PC-9 (cell line): ENCODE data around the gene ARHGEF26. TPM values are rescaled to one million over a fixed set of nuclear protein-coding genes. Genes with fewer than 3 reads are reported as not detected.

Experiments used
- BruUV-seq: library from RNA; stranded (reverse); fragments of 400-500 nt; replicated peaks from 2 replicates; lab custom pipeline; 2021; lab: Mats Ljungman, UMichigan
- CTCF ChIA-PET: fragments of 300-600 bp; sonication (Branson Sonifier 250); formaldehyde crosslinking; loops from one replicate; lab custom pipeline; 2022; ENCODE audit warnings: antibody characterized with exemption; lab: Charles Lee
- POLR2A ChIA-PET: fragments of 300-600 bp; sonication (Branson Sonifier 250); formaldehyde crosslinking; loops from one replicate; lab custom pipeline; 2022; ENCODE audit warnings: antibody characterized with exemption; ENCODE audit not compliant: unreplicated experiment; lab: Charles Lee
- DNase-seq, 2 experiments: peaks; one replicate each; pipeline versions ENCODE4 v3.0.0 to v3.0.0-alpha.2; 2015 to 2022; ENCODE audit warnings: mixed read lengths in 1 of 2
- H2AFZ ChIP-seq: fragments of 200-600 bp; sonication (generic); 2 replicates; pipeline ENCODE4 v1.8.1; 2017; ENCODE audit warnings: antibody characterized with exemption
- H3F3A ChIP-seq: fragments of 200-600 bp; sonication (generic); 2 replicates; pipeline ENCODE4 v1.8.1; 2017; ENCODE audit warnings: antibody characterized with exemption, mild to moderate bottlenecking, low read depth; ENCODE audit not compliant: insufficient read depth
- H3K27ac ChIP-seq: fragments of 200-600 bp; sonication (generic); 2 replicates; pipeline ENCODE4 v1.6.1; 2016; ENCODE audit warnings: mixed run types
- H3K27me3 ChIP-seq: fragments of 200-600 bp; sonication (generic); 2 replicates; pipeline ENCODE4 v1.6.1; 2016; ENCODE audit warnings: low read depth, mixed run types; ENCODE audit not compliant: insufficient read depth
- H3K36me3 ChIP-seq: fragments of 200-600 bp; sonication (generic); 2 replicates; pipeline ENCODE4 v1.6.1; 2016; ENCODE audit warnings: low read depth, mixed run types
- H3K4me1 ChIP-seq: fragments of 200-600 bp; sonication (generic); replicated peaks from 2 replicates; pipeline ENCODE4 v1.6.1; 2016; ENCODE audit warnings: mixed run types; ENCODE audit not compliant: insufficient read depth
- H3K4me2 ChIP-seq: fragments of 200-600 bp; sonication (generic); 2 replicates; pipeline ENCODE4 v1.6.1; 2017; ENCODE audit warnings: mixed run types
- H3K4me3 ChIP-seq: fragments of 200-600 bp; sonication (generic); 2 replicates; pipeline ENCODE4 v1.6.1; 2016; ENCODE audit warnings: mixed run types
- H3K79me2 ChIP-seq: fragments of 200-600 bp; sonication (generic); 2 replicates; pipeline ENCODE4 v1.6.1; 2017; ENCODE audit warnings: low read depth, mixed run types
- H3K9me2 ChIP-seq: fragments of 200-600 bp; sonication (generic); 2 replicates; pipeline ENCODE4 v1.8.1; 2017; ENCODE audit warnings: mild to moderate bottlenecking; ENCODE audit not compliant: insufficient read depth
- H3K9me3 ChIP-seq: fragments of 200-600 bp; sonication (generic); 2 replicates; pipeline ENCODE4 v1.8.1; 2016; ENCODE audit warnings: low read depth; ENCODE audit not compliant: insufficient read depth
- H4K20me1 ChIP-seq: fragments of 200-600 bp; sonication (generic); 2 replicates; pipeline ENCODE4 v1.8.1; 2017; ENCODE audit not compliant: insufficient read depth
- CTCF ChIP-seq: fragments of 200-600 bp; sonication (generic); conservative IDR thresholded peaks from 2 replicates; pipeline ENCODE4 v1.6.1; 2017; ENCODE audit warnings: mixed run types, antibody characterized with exemption, mild to moderate bottlenecking, moderate library complexity
- EZH2 ChIP-seq: fragments of 200-600 bp; sonication (generic); IDR thresholded peaks from 2 replicates; pipeline ENCODE4 v1.8.0; 2017; ENCODE audit warnings: antibody characterized with exemption, low read depth
- intact Hi-C: fragments of 100-400 bp; cut with micrococcal nuclease; formaldehyde crosslinking; loops from one replicate; pipeline ENCODE4 v1.10.0; 2022; ENCODE audit not compliant: unreplicated experiment
- total RNA-seq: library from RNA; stranded (reverse); gene quantifications from 2 replicates; pipeline ENCODE4 v1.2.3, GENCODE V29; 2021

ARHGEF26 gene
- total RNA-seq, 1 experiment from 2014 or later: 7.9 TPM

- TF ChIP-seq CTCF (no peak), EZH2 (no peak)
- no peak overlapping the region for H3K4me3 ChIP-seq
- no peak overlapping the region for H3K27ac ChIP-seq
- no peaks in the 10 kb centered on the region for H3K36me3 ChIP-seq
- H3K4me2 ChIP-seq: no peak overlapping the region
- intact Hi-C loops: no loop called here
- no peak for DNase-seq
- BruUV-seq: no TSS peak
- no peaks in the 10 kb centered on the region for H3K79me2 ChIP-seq
- H3F3A ChIP-seq: no peaks in the 10 kb centered on the region
- CTCF ChIA-PET: no interaction called here
- POLR2A ChIA-PET: no interaction called here
- H2AFZ ChIP-seq: no peak overlapping the region
- no peaks in the 10 kb centered on the region for H3K9me3 ChIP-seq
- H3K4me1 ChIP-seq: no peaks in the 10 kb centered on the region
- H4K20me1 ChIP-seq: no peaks in the 10 kb centered on the region
- no peaks in the 10 kb centered on the region for H3K9me2 ChIP-seq
- H3K27me3 ChIP-seq: no peaks in the 10 kb centered on the region
These were observed 7.6 kb upstream of the ARHGEF26 start for GRCh38 chr3:154113609-154114008.

GRCh38 chr3:154115332-154115731, 5.9 kb upstream of the ARHGEF26 start:
- POLR2A ChIA-PET: no interaction called here
- Histone ChIP-seq H3K27me3 (no peaks in the 10 kb centered on the region), H3K36me3 (no peaks in the 10 kb centered on the region), H3K4me3 (no peak overlapping the region), H3K9me3 (no peaks in the 10 kb centered on the region), H3K4me2 (no peak overlapping the region), H3K9me2 (no peaks in the 10 kb centered on the region), H4K20me1 (no peaks in the 10 kb centered on the region), H3K27ac (no peak overlapping the region), H2AFZ (no peak overlapping the region), H3K79me2 (no peaks in the 10 kb centered on the region), H3K4me1 (peaks cover under 1% of the 10 kb centered on the region; the same call in 1 of the 2 replicates), H3F3A (no peaks in the 10 kb centered on the region)
- BruUV-seq: no TSS peak
- intact Hi-C loops: no loop called here
- CTCF ChIA-PET: no interaction called here
- DNase-seq: no peak
- TF ChIP-seq EZH2: no peak
- no peak for TF ChIP-seq CTCF

GRCh38 chr3:154119951-154120350, 1.2 kb upstream of the ARHGEF26 start:
- DNase-seq: no peak
- no peaks in the 10 kb centered on the region for H3K36me3 ChIP-seq
- no TSS peak for BruUV-seq
- ChIA-PET CTCF (no interaction called here), POLR2A (no interaction called here)
- no peaks in the 10 kb centered on the region for H3K9me3 ChIP-seq
- TF ChIP-seq EZH2: no peak
- TF ChIP-seq CTCF: no peak
- H3K4me3 ChIP-seq: no peak overlapping the region
- no peaks in the 10 kb centered on the region for H4K20me1 ChIP-seq
- H3K4me1 ChIP-seq: peaks cover 13% of the 10 kb centered on the region
- H2AFZ ChIP-seq: no peak overlapping the region
- H3K27ac ChIP-seq: no peak overlapping the region
- intact Hi-C loops: no loop called here
- H3K79me2 ChIP-seq: no peaks in the 10 kb centered on the region
- H3K4me2 ChIP-seq: no peak overlapping the region
- H3F3A ChIP-seq: no peaks in the 10 kb centered on the region
- H3K27me3 ChIP-seq: no peaks in the 10 kb centered on the region
- no peaks in the 10 kb centered on the region for H3K9me2 ChIP-seq
